CD4-positive, alpha-beta T cell (primary cell): Measurements from ENCODE around the gene NDUFA7. TPM values are rescaled to one million over a fixed set of nuclear protein-coding genes. Genes with fewer than 3 reads are reported as not detected.
A peak's percentile ranks its signal among the peaks of the same experiment; 100 is the strongest.

Experiments
- ATAC-seq: fragments of 200-7000 bp; cut with Tn5 transposase; one replicate; pipeline ENCODE4 v1.10.0; 2022; ENCODE audit warnings: mild to moderate bottlenecking; ENCODE audit not compliant: poor library complexity
- CTCF ChIA-PET: fragments of 350-600 bp; sonication (Branson Sonifier 250); formaldehyde crosslinking; loops from one replicate; lab custom pipeline; 2021; ENCODE audit warnings: antibody characterized with exemption, inconsistent platforms; lab: Charles Lee
- POLR2A ChIA-PET: fragments of 350-600 bp; sonication (Branson Sonifier 250); formaldehyde crosslinking; loops from one replicate; lab custom pipeline; 2021; ENCODE audit warnings: antibody characterized with exemption, inconsistent platforms; lab: Charles Lee
- DNase-seq, 14 experiments: peaks; one replicate each; pipeline ENCODE4 v3.0.0-alpha.2; 2013 to 2020; ENCODE audit warnings: mixed read lengths in 2 of 14
- H3K27ac ChIP-seq, 2 donors: one replicate each; pipeline versions ENCODE4 v1.5.1 to v1.7.0; 2013; ENCODE audit warnings: low read length in 2 of 2, low read depth in 1 of 2, mild to moderate bottlenecking in 1 of 2
- H3K27me3 ChIP-seq, 2 experiments: 1 replicate in 1 of 2; 2 replicates in 1 of 2; pipeline versions ENCODE4 v1.6.1 to v1.7.0; 2013; ENCODE audit warnings: low read length in 2 of 2, control low read depth in 1 of 2, mild to moderate bottlenecking in 1 of 2, moderate library complexity in 1 of 2; ENCODE audit not compliant: insufficient read depth in 2 of 2, control insufficient read depth in 1 of 2
- H3K36me3 ChIP-seq: one replicate; pipeline ENCODE4 v1.6.1; 2013; ENCODE audit warnings: low read length, control low read depth; ENCODE audit not compliant: insufficient read depth
- H3K4me1 ChIP-seq: one replicate; pipeline ENCODE4 v1.6.1; 2013; ENCODE audit warnings: low read length, control low read depth; ENCODE audit not compliant: insufficient read depth
- H3K4me3 ChIP-seq: one replicate; pipeline ENCODE4 v1.5.1; 2013; ENCODE audit warnings: mild to moderate bottlenecking, low read length, moderate library complexity
- H3K9me3 ChIP-seq, 2 experiments: 1 replicate in 1 of 2; 2 replicates in 1 of 2; pipeline versions ENCODE4 v1.6.1 to v1.7.0; 2013; ENCODE audit warnings: low read length in 2 of 2, mild to moderate bottlenecking in 2 of 2, control low read depth in 1 of 2, moderate library complexity in 1 of 2; ENCODE audit not compliant: control insufficient read depth in 1 of 2, insufficient read depth in 1 of 2
- H3K27ac Mint-ChIP-seq: one replicate; pipeline ENCODE4 v1.8.0; 2020; ENCODE audit warnings: mixed read lengths
- H3K27me3 Mint-ChIP-seq: one replicate; pipeline ENCODE4 v1.8.0; 2021; ENCODE audit warnings: mixed read lengths
- H3K36me3 Mint-ChIP-seq: one replicate; pipeline ENCODE4 v1.8.0; 2021; ENCODE audit warnings: low read depth, mixed read lengths
- H3K4me1 Mint-ChIP-seq: one replicate; pipeline ENCODE4 v1.8.0; 2021; ENCODE audit warnings: low read depth, mixed read lengths
- H3K4me3 Mint-ChIP-seq: one replicate; pipeline ENCODE4 v1.8.0; 2020; ENCODE audit warnings: mild to moderate bottlenecking, mixed read lengths
- H3K9me3 Mint-ChIP-seq: one replicate; pipeline ENCODE4 v1.8.0; 2020; ENCODE audit warnings: mixed read lengths
- intact Hi-C, 2 experiments: fragments of 100-400 bp; cut with DNase I in 1 of 2; cut with micrococcal nuclease in 1 of 2; formaldehyde crosslinking; loops; one replicate each; pipeline versions ENCODE4 v1.15.1 to v1.9.0; 2023 to 2025; cut with DNase I, micrococcal nuclease
- total RNA-seq, 174 experiments: library from RNA in 2 of 174; stranded (reverse) in 2 of 174; gene quantifications; one replicate each; pipeline ENCODE4 v1.2.3 and lab custom pipeline; 2021 to 2026
- TF ChIP-seq, protein P1 (sequence below): fragments of 200-600 bp; IDR thresholded peaks from one replicate; pipeline ENCODE4 v1.8.0; 2022; ENCODE audit warnings: antibody characterized with exemption, mild to moderate bottlenecking

NDUFA7 gene
- total RNA-seq, 2 experiments from 2014 or later: 42.0 to 42.7 TPM

DNA sequence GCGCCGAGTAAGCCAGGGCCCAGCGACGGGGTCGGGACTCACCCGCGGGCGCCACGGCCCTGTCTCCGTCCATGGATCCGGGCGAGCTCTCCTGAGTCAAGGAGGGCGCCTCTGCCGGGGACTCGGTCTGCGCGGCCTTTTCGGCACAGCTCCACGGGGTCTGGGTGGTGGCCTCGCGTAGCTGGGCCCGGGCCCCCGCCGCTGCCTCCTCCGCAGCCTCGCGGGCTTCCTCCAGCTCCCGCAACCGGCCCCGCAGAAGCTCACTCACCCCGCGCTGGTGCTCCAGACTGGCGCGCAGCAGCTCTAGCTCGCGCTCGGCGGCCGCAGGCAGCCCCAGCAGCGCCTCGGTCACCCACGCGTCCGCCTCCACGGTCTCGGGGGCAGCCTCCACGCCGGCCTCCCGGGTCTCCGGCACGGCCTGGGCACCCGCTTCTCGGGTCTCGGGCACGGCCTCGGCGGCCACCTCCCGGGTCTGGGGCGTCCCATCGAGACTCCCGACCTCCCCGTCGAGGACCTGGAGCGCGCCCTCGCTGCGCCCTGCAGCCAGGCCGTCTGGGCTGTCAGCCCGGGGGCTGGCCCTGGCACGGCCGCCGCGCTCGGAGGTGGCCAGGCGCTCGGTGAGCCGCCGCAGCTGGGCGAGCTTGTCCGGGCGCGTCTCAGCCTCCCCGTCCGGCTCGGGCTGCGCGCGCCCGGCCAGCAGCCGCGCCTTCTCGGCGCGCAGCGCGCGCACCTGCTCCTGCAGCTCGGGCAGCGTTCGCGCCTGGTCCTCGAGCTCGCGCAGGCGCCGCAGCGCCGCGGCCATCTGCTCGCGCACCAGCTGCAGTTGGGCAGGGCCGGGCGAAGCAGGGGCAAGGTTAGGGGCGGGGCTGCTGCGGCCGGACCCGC lies 13.5 kb upstream of the NDUFA7 start:
- no peak overlapping the region for H3K4me3 Mint-ChIP-seq
- ATAC-seq (no peak), DNase-seq (peak in 1 of 14 experiments; percentile 50)
- H3K4me1 Mint-ChIP-seq: peaks cover 5% of the 10 kb centered on the region
- no peaks in the 10 kb centered on the region for H3K36me3 Mint-ChIP-seq
- Histone ChIP-seq H3K27me3 (peaks cover 19 to 26% of the 10 kb centered on the region in 2 experiments), H3K27ac (no peak overlapping the region), H3K9me3 (peaks cover 0 to 3% of the 10 kb centered on the region in 2 experiments), H3K4me1 (peaks cover 20% of the 10 kb centered on the region), H3K36me3 (no peaks in the 10 kb centered on the region), H3K4me3 (no peak overlapping the region)
- POLR2A ChIA-PET: interaction anchor here (1.0 to 1.5 kb wide), 3 partner anchors 11 to 237 kb away, joined by 3 to 5 read pairs (median 3); partner anchors contain the start of gene RPS28
- CTCF ChIA-PET: no interaction called here
- intact Hi-C loops: no loop called here
- H3K27ac Mint-ChIP-seq: no peak overlapping the region
- peaks cover 31% of the 10 kb centered on the region for H3K27me3 Mint-ChIP-seq
- TF ChIP-seq, protein P1, sequence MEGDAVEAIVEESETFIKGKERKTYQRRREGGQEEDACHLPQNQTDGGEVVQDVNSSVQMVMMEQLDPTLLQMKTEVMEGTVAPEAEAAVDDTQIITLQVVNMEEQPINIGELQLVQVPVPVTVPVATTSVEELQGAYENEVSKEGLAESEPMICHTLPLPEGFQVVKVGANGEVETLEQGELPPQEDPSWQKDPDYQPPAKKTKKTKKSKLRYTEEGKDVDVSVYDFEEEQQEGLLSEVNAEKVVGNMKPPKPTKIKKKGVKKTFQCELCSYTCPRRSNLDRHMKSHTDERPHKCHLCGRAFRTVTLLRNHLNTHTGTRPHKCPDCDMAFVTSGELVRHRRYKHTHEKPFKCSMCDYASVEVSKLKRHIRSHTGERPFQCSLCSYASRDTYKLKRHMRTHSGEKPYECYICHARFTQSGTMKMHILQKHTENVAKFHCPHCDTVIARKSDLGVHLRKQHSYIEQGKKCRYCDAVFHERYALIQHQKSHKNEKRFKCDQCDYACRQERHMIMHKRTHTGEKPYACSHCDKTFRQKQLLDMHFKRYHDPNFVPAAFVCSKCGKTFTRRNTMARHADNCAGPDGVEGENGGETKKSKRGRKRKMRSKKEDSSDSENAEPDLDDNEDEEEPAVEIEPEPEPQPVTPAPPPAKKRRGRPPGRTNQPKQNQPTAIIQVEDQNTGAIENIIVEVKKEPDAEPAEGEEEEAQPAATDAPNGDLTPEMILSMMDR: no peak
- no peaks in the 10 kb centered on the region for H3K9me3 Mint-ChIP-seq

DNA sequence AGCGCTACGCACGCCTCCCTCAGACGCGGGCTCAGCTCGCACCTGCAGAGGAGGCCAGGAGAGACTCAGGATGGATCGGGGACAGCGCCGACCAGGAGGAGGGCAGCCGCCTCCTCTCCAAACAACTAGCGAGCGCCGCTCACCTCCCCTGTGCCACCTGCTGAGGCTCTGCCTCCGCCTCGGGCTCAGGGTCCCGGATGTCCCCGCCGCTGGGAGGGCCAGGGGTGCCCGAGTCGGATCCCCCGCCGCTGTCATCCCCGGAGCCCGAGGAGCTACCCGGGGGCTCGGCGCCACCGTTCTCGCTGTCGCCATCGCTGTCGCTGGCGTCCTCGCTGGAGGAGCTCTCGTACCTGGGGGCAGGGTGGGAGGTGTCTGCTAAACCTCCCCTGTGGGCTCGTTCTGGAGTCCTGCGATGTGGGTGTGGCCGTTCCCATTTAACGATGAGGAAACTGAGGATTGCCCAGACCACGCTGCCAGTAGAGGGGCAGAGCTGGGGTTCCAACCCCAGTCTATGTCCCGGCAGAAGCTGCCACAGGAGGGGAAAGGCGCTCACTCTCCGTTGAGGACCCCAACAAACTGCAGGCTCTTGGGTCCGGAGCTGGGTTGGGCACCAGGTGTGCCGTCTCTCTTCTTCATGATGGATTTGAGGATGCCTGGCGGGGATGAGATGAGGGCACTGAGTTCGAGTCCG lies 12.7 kb upstream of the NDUFA7 start:
- Histone ChIP-seq H3K36me3 (no peaks in the 10 kb centered on the region), H3K27me3 (peaks cover 19 to 26% of the 10 kb centered on the region in 2 experiments), H3K4me1 (peaks cover 20% of the 10 kb centered on the region), H3K4me3 (no peak overlapping the region), H3K27ac (no peak overlapping the region), H3K9me3 (peaks cover 0 to 3% of the 10 kb centered on the region in 2 experiments)
- TF ChIP-seq, protein P1: no peak
- Mint-ChIP-seq H3K36me3 (no peaks in the 10 kb centered on the region), H3K4me1 (peaks cover 5% of the 10 kb centered on the region), H3K27ac (no peak overlapping the region), H3K9me3 (no peaks in the 10 kb centered on the region), H3K4me3 (no peak overlapping the region), H3K27me3 (peaks cover 28% of the 10 kb centered on the region)
- ChIA-PET CTCF (no interaction called here), POLR2A (interaction anchor here (1.0 to 1.5 kb wide), 3 partner anchors 10 to 238 kb away, joined by 3 to 5 read pairs (median 3); partner anchors contain the start of gene RPS28)
- no peak for DNase-seq
- no peak for ATAC-seq
- intact Hi-C loops: no loop called here

DNA sequence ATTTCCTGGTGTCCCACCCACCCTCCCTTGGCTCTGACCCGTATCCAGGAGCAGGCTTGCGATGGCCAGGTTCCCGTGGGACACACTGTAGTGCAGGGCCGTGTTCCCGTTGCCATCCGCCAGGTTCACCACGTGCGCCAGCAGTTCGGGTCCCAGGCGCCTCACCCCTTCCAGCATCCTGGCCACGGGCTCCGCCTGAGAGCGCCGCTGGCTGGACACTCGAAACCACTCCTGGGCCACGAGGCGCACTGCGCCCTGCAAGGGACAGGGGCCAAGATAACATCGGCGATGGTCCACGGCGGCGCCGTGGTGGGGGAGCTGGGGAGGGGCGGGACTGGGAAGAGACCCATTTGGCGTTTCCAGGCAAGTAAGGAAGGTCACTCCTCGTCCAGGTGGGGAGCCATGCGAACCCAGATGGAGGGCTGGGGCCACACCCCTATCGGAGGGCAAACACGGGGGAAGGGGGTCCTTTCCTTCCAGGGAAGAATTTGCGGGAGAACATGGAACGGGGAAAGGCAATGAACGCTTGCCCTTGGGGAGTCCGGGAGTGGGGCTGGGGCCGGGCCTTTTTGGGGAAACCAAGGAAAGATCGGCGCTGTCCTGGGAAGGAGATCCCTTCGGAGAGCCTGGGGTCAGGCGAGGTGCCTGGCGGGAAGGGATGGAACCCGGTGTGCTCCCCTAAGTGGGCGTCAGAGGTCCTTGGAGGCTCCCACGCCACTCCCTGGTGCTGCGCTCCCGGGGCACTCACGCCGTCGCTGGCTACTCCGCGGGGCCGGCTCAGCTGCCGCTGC lies 12.0 kb upstream of the NDUFA7 start:
- POLR2A ChIA-PET: interaction anchor here (1.2 kb wide), 1 partner anchor 10 kb away, joined by 3 read pairs; no protein-coding TSS in a partner anchor
- no peaks in the 10 kb centered on the region for H3K36me3 Mint-ChIP-seq
- no peak for ATAC-seq

More for the DNA sequence above, 12.0 kb upstream of the NDUFA7 start:
- Histone ChIP-seq H3K27ac (no peak overlapping the region), H3K4me1 (peaks cover 20% of the 10 kb centered on the region), H3K9me3 (peaks cover 0 to 3% of the 10 kb centered on the region in 2 experiments), H3K27me3 (peaks cover 19 to 26% of the 10 kb centered on the region in 2 experiments), H3K4me3 (no peak overlapping the region), H3K36me3 (no peaks in the 10 kb centered on the region)
- CTCF ChIA-PET: no interaction called here
- Mint-ChIP-seq H3K4me3 (peak overlapping the region; percentile 15), H3K27ac (no peak overlapping the region), H3K9me3 (no peaks in the 10 kb centered on the region), H3K4me1 (peaks cover 5% of the 10 kb centered on the region), H3K27me3 (peaks cover 23% of the 10 kb centered on the region)
- intact Hi-C loops: no loop called here
- TF ChIP-seq, protein P1: no peak
- DNase-seq: no peak
